BLaER1 (cell line): Measurements from ENCODE around the gene KCNK1.
A peak's percentile ranks its signal among the peaks of the same experiment; 100 is the strongest.
"Not testable (repeated sequence)": the region's sequence is repeated elsewhere in the genome, so short reads cannot be mapped to it uniquely, and the experiment has no call there.

Experiments used
- H3K27ac ChIP-seq: shearing (Covaris generic); formaldehyde crosslinking; 2 replicates; pipeline ENCODE4 v1.8.1; 2022
- H3K27me3 ChIP-seq: shearing (Covaris generic); formaldehyde crosslinking; 2 replicates; pipeline ENCODE4 v1.8.1; 2022
- H3K36me3 ChIP-seq: shearing (Covaris generic); formaldehyde crosslinking; 2 replicates; pipeline ENCODE4 v1.8.1; 2022
- H3K4me1 ChIP-seq: shearing (Covaris generic); formaldehyde crosslinking; 2 replicates; pipeline ENCODE4 v1.8.1; 2022
- H3K4me2 ChIP-seq: shearing (Covaris generic); formaldehyde crosslinking; 2 replicates; pipeline ENCODE4 v1.8.1; 2022
- H3K4me3 ChIP-seq: shearing (Covaris generic); formaldehyde crosslinking; 2 replicates; pipeline ENCODE4 v1.8.1; 2022
- H3K9ac ChIP-seq: shearing (Covaris generic); formaldehyde crosslinking; 2 replicates; pipeline ENCODE4 v1.8.1; 2022
- H3K9me3 ChIP-seq: shearing (Covaris generic); formaldehyde crosslinking; 2 replicates; pipeline ENCODE4 v1.8.1; 2022
- H4K20me1 ChIP-seq: shearing (Covaris generic); formaldehyde crosslinking; 2 replicates; pipeline ENCODE4 v1.8.1; 2022
- Cebpa-rat ChIP-seq: shearing (Covaris generic); IDR thresholded peaks from 2 replicates; pipeline ENCODE4 v1.8.1; 2022

KCNK1 gene

DNA sequence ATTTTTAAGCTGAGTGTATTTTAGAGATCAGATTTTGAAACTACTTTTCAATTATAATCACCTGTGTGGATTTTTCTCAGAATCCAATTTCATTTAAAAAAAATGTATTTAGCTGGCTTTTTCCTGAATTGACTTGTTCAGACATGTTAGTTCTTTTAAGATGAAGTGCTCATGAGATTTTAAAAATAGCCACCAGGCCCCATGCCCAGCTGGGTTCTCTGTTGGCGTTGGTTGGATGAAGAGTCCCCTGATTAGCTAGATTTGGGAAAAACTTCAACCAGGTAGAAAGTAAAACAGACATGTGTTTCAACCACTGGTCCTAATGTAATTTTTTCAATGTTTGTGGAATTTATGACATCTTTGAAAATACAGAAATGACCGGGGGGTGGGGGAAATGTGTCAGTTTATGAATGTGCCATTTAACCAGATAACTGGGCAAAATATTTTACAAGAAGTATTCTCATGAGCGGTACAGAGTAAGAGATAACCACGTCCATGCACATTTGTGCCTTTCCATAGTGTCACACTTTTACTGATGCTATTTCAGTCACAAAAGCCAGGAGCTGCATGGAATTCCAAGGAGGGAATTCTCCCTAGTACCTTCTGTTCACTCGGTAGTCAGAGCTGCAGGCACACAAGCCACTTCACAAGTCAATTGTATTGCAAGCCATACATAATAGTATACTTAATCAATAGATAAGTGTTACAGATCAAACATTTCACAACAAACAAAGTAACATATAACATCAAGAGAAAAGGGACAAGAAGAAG is 51.1 kb downstream of the KCNK1 start:
- Histone ChIP-seq H3K9ac (no peak overlapping the region), H3K4me3 (no peak overlapping the region), H3K9me3 (no peaks in the 10 kb centered on the region), H3K4me1 (no peaks in the 10 kb centered on the region), H4K20me1 (no peaks in the 10 kb centered on the region), H3K27me3 (no peaks in the 10 kb centered on the region), H3K27ac (no peak overlapping the region), H3K36me3 (no peaks in the 10 kb centered on the region), H3K4me2 (no peak overlapping the region)
- TF ChIP-seq Cebpa-rat = no peak

DNA sequence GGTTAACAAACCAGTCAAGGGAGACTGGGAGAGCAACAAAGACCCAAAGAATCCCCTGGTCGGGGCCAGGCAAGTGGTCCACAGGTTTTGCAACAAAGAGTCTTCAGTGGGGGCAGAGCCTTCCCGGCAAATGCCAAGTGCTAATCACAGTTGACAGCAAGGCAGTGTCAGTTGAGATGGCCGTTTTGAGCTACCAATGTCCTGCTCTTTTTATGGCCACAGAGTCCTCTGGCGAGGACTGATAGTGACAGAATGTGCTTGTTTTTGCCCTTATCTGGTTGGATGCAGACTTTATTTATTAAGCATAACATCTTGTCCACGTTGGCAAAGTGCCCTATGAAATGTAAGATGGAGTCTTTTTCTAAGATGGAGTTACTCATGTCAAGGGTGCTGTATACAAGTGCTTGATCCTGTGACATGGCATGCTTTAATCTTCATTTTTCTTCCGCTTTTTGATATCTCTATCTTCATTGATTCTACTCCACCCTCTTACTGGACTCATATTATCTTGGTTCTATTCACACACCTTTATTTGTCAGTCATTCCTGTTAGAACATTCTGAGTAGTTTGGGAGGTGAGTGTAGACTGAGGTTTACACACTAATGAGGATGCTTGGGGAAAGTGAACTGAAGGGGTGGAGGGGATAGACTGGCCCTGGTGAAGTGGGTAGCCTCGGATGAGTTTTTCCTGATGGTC is 51.8 kb downstream of the KCNK1 start:
- H3K9ac ChIP-seq = no peak overlapping the region
- H3K27ac ChIP-seq = no peak overlapping the region
- no peaks in the 10 kb centered on the region for H4K20me1 ChIP-seq
- no peak overlapping the region for H3K4me2 ChIP-seq
- H3K9me3 ChIP-seq = peaks cover 6% of the 10 kb centered on the region; the same call in 1 of the 2 replicates
- TF ChIP-seq Cebpa-rat = no peak
- H3K4me3 ChIP-seq = no peak overlapping the region
- H3K4me1 ChIP-seq = no peaks in the 10 kb centered on the region
- H3K27me3 ChIP-seq = no peaks in the 10 kb centered on the region
- H3K36me3 ChIP-seq = no peaks in the 10 kb centered on the region

DNA sequence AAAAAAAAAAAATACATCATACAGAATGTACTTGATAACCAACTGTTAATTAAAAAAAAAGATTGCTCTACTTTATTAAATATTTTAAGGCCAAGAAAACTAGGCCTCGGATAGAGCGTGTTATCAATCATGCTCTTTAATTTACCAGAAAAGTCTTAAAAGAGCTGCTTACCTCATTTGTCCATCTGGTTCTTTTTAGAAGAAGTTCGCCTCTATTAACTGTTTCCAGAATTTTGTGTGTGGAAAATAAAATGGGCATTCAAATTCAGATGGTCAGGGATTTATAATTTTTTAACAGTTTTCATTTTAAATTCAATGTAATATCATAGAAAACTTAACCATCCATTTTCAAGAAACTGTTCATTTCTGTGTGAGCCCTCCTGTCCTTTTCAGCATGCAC is 53.8 kb downstream of the KCNK1 start:
- H3K4me1 ChIP-seq = no peaks in the 10 kb centered on the region
- no peaks in the 10 kb centered on the region for H4K20me1 ChIP-seq
- no peak overlapping the region for H3K9ac ChIP-seq
- H3K4me3 ChIP-seq = no peak overlapping the region
- peak overlapping the region; percentile 1; the same call in 1 of the 2 replicates for H3K4me2 ChIP-seq
- no peaks in the 10 kb centered on the region for H3K36me3 ChIP-seq
- H3K27me3 ChIP-seq = no peaks in the 10 kb centered on the region
- no peak overlapping the region for H3K27ac ChIP-seq
- TF ChIP-seq Cebpa-rat = no peak
- peaks cover 6% of the 10 kb centered on the region; the same call in 1 of the 2 replicates for H3K9me3 ChIP-seq

DNA sequence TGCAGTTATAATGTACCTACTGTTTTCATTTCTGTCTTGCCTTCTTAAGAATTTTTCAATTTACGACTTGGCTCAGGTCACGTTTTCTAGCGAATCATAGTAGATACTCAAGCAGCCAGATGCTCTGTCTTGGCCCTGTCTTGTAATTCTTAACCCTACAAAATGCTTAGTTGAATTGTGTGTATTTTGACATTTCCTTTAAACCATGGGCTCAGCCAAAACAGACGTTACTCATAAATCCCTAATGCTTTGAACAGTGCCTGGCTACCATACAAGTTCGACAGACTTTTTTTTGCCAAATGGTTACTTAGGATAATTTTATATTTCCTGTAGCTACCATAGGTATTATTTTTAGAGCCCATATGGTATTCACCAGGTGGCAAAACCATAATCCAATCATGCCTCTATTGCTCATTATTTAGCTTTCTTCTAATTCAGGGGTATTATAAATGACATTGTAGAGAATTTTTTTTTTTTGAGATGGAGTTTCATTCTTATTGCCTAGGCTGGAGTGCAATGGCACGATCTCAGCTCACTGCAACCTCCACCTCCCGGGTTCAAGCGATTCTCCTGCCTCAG is 54.3 kb downstream of the KCNK1 start:
- no peaks in the 10 kb centered on the region for H3K27me3 ChIP-seq
- no peak overlapping the region for H3K27ac ChIP-seq
- no peak overlapping the region for H3K9ac ChIP-seq

DNA sequence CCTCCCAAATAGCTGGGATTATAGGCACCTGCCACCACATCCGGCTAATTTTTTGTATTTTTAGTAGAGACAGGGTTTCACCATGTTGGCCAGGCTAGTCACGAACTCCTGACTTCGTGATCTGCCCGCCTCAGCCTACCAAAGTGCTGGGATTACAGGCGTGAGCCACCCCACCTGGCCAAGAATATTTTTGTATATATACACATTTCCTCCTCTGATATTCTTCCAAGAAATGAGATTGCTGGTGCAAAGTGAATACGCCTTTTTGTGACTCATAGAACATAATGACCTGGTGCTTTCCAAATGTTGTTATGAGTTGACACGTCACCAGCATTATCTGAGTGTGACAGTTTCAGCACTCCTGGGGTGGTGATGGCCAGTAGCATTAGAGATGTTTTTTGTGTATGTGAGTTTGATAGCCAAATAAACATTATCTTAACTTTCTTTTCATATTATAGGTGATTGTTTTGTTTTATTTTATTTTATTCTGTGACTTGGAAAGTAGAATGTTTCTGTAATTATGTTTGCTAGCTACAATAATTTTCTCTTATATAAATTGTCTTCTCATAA is 54.9 kb downstream of the KCNK1 start:
- Histone ChIP-seq H3K4me2 (no peak overlapping the region), H3K4me3 (no peak overlapping the region), H3K9me3 (peaks cover 6% of the 10 kb centered on the region; the same call in 1 of the 2 replicates), H3K27ac (no peak overlapping the region), H3K4me1 (peaks cover 8% of the 10 kb centered on the region), H3K27me3 (no peaks in the 10 kb centered on the region), H3K9ac (no peak overlapping the region), H3K36me3 (no peaks in the 10 kb centered on the region), H4K20me1 (no peaks in the 10 kb centered on the region)
- TF ChIP-seq Cebpa-rat = no peak

More for the DNA sequence above, 54.3 kb downstream of the KCNK1 start:
- Histone ChIP-seq H3K36me3 (no peaks in the 10 kb centered on the region), H3K4me2 (peak overlapping the region; percentile 1; the same call in 1 of the 2 replicates), H3K9me3 (peaks cover 6% of the 10 kb centered on the region; the same call in 1 of the 2 replicates), H3K4me1 (peaks cover 3% of the 10 kb centered on the region), H4K20me1 (no peaks in the 10 kb centered on the region), H3K4me3 (no peak overlapping the region)
- TF ChIP-seq Cebpa-rat = no peak

DNA sequence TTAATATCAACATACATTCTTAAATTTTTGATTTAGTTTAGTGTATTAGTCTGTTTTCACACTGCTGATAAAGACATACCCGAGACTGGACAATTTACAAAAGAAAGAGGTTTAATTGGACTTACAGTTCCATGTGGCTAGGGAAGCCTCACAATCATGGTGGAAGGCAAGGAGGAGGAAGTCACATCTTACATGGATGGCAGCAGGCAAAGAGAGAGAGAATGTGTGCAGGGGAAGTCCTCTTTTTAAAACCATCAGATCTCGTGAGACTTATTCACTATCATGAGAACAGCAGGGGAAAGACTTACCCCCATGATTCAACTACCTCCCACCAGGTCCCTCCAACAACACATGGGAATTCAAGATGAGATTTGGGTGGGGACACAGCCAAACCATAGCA is 56.5 kb downstream of the KCNK1 start:
- H3K27ac ChIP-seq, H3K4me1 ChIP-seq, H3K4me2 ChIP-seq, H3K9me3 ChIP-seq, H3K9ac ChIP-seq, H4K20me1 ChIP-seq, H3K4me3 ChIP-seq, H3K27me3 ChIP-seq, H3K36me3 ChIP-seq: not testable (repeated sequence)

DNA sequence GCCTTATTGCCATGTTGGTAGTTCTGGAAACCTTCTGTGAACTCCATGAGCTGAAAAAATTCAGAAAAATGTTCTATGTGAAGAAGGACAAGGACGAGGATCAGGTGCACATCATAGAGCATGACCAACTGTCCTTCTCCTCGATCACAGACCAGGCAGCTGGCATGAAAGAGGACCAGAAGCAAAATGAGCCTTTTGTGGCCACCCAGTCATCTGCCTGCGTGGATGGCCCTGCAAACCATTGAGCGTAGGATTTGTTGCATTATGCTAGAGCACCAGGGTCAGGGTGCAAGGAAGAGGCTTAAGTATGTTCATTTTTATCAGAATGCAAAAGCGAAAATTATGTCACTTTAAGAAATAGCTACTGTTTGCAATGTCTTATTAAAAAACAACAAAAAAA is 57.4 kb downstream of the KCNK1 start:
- Histone ChIP-seq H3K27me3 (no peaks in the 10 kb centered on the region), H3K4me3 (no peak overlapping the region), H3K4me1 (peaks cover 9% of the 10 kb centered on the region), H3K27ac (no peak overlapping the region), H3K36me3 (no peaks in the 10 kb centered on the region), H4K20me1 (no peaks in the 10 kb centered on the region), H3K4me2 (no peak overlapping the region), H3K9me3 (peaks cover 12% of the 10 kb centered on the region; the same call in 1 of the 2 replicates), H3K9ac (no peak overlapping the region)
- TF ChIP-seq Cebpa-rat = no peak

DNA sequence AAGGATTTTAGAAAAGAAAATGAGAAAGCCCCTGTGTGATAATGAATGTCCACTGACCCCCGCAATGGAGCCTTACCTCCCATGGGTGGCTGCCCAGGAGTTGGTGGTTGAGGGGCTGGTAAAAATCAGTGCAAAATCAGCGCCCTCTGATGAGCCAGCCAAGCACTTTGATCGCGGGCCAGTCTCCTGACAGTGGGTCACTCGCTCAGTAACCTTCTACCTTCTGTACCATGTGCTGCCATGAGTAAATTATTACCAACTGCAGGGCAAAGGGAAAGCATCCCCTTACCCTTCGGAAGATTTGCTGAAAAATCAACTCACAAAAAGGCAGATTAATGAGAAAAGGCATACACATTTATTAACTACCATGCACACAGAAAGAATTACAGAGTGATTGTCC is 58.8 kb downstream of the KCNK1 start:
- Histone ChIP-seq H3K4me1 (peaks cover 9% of the 10 kb centered on the region), H3K4me2 (no peak overlapping the region), H3K27ac (no peak overlapping the region), H4K20me1 (no peaks in the 10 kb centered on the region), H3K36me3 (no peaks in the 10 kb centered on the region), H3K4me3 (no peak overlapping the region), H3K9ac (no peak overlapping the region), H3K27me3 (no peaks in the 10 kb centered on the region), H3K9me3 (peaks cover 12% of the 10 kb centered on the region; the same call in 1 of the 2 replicates)
- TF ChIP-seq Cebpa-rat = no peak

DNA sequence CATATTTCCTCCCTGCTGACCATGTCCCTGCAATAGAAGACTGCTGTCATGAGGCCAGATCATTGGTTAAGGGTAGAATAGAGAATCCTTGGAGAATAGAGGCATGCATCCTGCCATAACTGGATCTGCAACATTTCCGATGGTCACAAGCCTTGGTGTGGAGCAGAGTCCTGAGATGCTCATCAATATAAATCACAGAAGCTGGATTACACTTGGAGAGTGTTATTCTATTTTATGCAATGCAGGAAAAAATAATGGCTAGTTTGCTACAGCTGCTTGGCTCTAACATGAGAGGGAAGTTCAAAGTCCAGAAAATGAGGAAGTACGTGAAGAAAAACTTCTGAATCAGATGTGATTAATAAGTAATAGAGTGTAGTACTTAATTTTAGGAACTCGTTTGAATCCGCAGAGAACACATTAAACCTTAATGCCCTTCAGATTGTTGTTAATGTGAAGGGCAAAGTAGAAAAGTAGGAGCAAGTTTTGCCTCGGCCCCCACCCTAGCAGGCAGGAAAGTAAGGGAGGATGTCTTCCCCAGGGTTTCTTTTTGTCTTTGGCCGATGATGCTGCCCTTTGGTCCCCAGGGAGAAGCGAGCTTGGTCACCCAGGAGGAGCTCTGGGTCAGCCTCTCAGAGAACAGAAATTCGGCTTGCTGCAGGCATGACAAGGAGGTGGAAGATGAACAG is 59.5 kb downstream of the KCNK1 start:
- Histone ChIP-seq H3K9ac (no peak overlapping the region), H3K4me2 (peak overlapping the region; percentile 16), H3K27ac (no peak overlapping the region), H3K4me1 (peaks cover 9% of the 10 kb centered on the region), H4K20me1 (no peaks in the 10 kb centered on the region), H3K4me3 (no peak overlapping the region), H3K9me3 (peaks cover 12% of the 10 kb centered on the region; the same call in 1 of the 2 replicates), H3K27me3 (no peaks in the 10 kb centered on the region), H3K36me3 (no peaks in the 10 kb centered on the region)
- TF ChIP-seq Cebpa-rat = no peak
